PFSK-1 (cell line): ENCODE data around the gene RFC2.

Experiments used
- FOXP2 ChIP-seq: optimal IDR thresholded peaks from 2 replicates; pipeline ENCODE3; 2011; ENCODE audit warnings: borderline replicate concordance, control low read depth, inconsistent platforms; ENCODE audit not compliant: insufficient read depth; ENCODE audit errors: extremely low read length, extremely low read depth
- POLR2AphosphoS5 ChIP-seq: IDR thresholded peaks from 2 replicates; pipeline ENCODE4 v1.6.1; 2012; ENCODE audit warnings: low read depth, mild to moderate bottlenecking, control low read depth, low read length, moderate library complexity
- SIN3A ChIP-seq: IDR thresholded peaks from 2 replicates; pipeline ENCODE4 v1.6.1; 2012; ENCODE audit warnings: mild to moderate bottlenecking, low read length, moderate library complexity, borderline replicate concordance; ENCODE audit not compliant: insufficient read depth
- TAF1 ChIP-seq: IDR thresholded peaks from 2 replicates; pipeline ENCODE4 v1.6.1; 2012; ENCODE audit warnings: low read length, control low read depth, borderline replicate concordance; ENCODE audit not compliant: insufficient read depth
- TF ChIP-seq, protein P1 (sequence below), 2 experiments: IDR thresholded peaks; 2 replicates each; pipeline versions ENCODE4 v1.6.1 to v1.8.0; 2011 to 2012; ENCODE audit warnings: low read depth in 2 of 2, low read length in 2 of 2, control low read depth in 1 of 2, inconsistent platforms in 1 of 2, mild to moderate bottlenecking in 1 of 2, moderate library complexity in 1 of 2; ENCODE audit not compliant: insufficient read depth in 1 of 2

DNA sequence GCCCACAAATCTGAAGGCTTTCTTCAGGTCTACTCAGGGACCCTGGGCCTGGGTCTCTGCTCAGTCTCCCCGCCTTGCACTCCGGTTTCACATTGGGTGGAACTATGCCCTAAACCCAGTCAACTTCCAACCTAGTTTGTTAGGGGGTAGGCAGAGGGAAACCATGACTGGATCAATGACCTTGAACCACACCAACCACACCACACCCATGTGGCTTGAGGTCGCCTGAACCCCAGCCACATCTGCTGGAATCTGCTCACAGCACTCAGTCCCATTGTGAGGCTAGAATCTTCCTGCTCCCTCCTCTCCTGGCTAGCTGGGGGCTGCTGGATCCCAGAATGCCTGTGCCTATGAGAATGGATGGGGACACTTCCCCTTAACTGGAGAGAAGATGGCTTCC, 17.9 kb downstream of the RFC2 start:
- no peak for TF ChIP-seq POLR2AphosphoS5
- TF ChIP-seq TAF1 = no peak
- TF ChIP-seq SIN3A = no peak
- TF ChIP-seq, protein P1, sequence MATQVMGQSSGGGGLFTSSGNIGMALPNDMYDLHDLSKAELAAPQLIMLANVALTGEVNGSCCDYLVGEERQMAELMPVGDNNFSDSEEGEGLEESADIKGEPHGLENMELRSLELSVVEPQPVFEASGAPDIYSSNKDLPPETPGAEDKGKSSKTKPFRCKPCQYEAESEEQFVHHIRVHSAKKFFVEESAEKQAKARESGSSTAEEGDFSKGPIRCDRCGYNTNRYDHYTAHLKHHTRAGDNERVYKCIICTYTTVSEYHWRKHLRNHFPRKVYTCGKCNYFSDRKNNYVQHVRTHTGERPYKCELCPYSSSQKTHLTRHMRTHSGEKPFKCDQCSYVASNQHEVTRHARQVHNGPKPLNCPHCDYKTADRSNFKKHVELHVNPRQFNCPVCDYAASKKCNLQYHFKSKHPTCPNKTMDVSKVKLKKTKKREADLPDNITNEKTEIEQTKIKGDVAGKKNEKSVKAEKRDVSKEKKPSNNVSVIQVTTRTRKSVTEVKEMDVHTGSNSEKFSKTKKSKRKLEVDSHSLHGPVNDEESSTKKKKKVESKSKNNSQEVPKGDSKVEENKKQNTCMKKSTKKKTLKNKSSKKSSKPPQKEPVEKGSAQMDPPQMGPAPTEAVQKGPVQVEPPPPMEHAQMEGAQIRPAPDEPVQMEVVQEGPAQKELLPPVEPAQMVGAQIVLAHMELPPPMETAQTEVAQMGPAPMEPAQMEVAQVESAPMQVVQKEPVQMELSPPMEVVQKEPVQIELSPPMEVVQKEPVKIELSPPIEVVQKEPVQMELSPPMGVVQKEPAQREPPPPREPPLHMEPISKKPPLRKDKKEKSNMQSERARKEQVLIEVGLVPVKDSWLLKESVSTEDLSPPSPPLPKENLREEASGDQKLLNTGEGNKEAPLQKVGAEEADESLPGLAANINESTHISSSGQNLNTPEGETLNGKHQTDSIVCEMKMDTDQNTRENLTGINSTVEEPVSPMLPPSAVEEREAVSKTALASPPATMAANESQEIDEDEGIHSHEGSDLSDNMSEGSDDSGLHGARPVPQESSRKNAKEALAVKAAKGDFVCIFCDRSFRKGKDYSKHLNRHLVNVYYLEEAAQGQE (IDR thresholded peaks at IDR 0.05; ENCODE audit: insufficient read depth in 1 of 2, low read depth in 2 of 2, low read length in 2 of 2) = no peak
- TF ChIP-seq FOXP2 = no peak
